Prostate gland (tissue), 2 donors: ENCODE data around the gene MRTFB. TPM values are rescaled to one million over a fixed set of nuclear protein-coding genes. Genes with fewer than 3 reads are reported as not detected.

ENCODE experiments used
- DNase-seq: peaks from one replicate; pipeline ENCODE4 v3.0.0-alpha.2; 2019; ENCODE audit warnings: low spot score
- H3K27ac ChIP-seq, 2 donors: fragments of 200-600 bp; sonication (generic); 2 replicates each; pipeline ENCODE4 v1.5.1; 2017 to 2019
- H3K27me3 ChIP-seq: fragments of 200-600 bp; sonication (generic); replicated peaks from 2 replicates; pipeline ENCODE4 v1.5.1; 2019; ENCODE audit not compliant: insufficient read depth
- H3K36me3 ChIP-seq, 2 donors: fragments of 200-600 bp; sonication (generic); 1 replicate in 1 of 2; 2 replicates in 1 of 2; pipeline versions ENCODE4 v1.5.1 to v1.8.1; 2017 to 2019
- H3K4me1 ChIP-seq: fragments of 200-600 bp; sonication (generic); replicated peaks from 2 replicates; pipeline ENCODE4 v1.5.1; 2019
- H3K4me3 ChIP-seq, 2 donors: fragments of 200-600 bp; sonication (generic); 2 replicates each; pipeline ENCODE4 v1.5.1; 2017 to 2019
- H3K9me3 ChIP-seq: fragments of 200-600 bp; sonication (generic); 2 replicates; pipeline ENCODE4 v1.5.1; 2017
- POLR2A ChIP-seq: fragments of 450-650 bp; IDR thresholded peaks from one replicate; pipeline ENCODE4 v1.6.1; 2016; ENCODE audit warnings: antibody characterized with exemption, mild to moderate bottlenecking
- POLR2AphosphoS5 ChIP-seq: sonication (generic); formaldehyde crosslinking; IDR thresholded peaks from one replicate; pipeline ENCODE4 v1.6.1; 2017; ENCODE audit warnings: antibody characterized with exemption
- WGBS: methylation state at CpG from one replicate; pipeline ENCODE4 v1.1.5; 2018; 5-methylcytosine and 5-hydroxymethylcytosine counted together
- intact Hi-C: fragments of 100-400 bp; cut with DNase I; formaldehyde crosslinking; loops from one replicate; pipeline ENCODE4 v1.14.2; 2022
- total RNA-seq, 2 donors: library from RNA; depleted of rRNA; stranded (reverse); fragments of >200 nt; gene quantifications; one replicate each; pipeline ENCODE4 v1.1.0, GENCODE V29; 2016
- TF ChIP-seq, protein P1 (sequence below), 4 experiments: fragments of 200-600 bp in 2 of 4; fragments of 450-650 bp in 2 of 4; sonication (generic) in 2 of 4; IDR thresholded peaks; 1 replicate in 3 of 4; 2 replicates in 1 of 4; pipeline ENCODE4 v1.5.1; 2016 to 2019; ENCODE audit warnings: antibody characterized with exemption in 4 of 4, mild to moderate bottlenecking in 2 of 4, moderate library complexity in 2 of 4

Gene MRTFB
- total RNA-seq, 2 donors from 2014 or later, result 46.5 to 102 TPM

DNA sequence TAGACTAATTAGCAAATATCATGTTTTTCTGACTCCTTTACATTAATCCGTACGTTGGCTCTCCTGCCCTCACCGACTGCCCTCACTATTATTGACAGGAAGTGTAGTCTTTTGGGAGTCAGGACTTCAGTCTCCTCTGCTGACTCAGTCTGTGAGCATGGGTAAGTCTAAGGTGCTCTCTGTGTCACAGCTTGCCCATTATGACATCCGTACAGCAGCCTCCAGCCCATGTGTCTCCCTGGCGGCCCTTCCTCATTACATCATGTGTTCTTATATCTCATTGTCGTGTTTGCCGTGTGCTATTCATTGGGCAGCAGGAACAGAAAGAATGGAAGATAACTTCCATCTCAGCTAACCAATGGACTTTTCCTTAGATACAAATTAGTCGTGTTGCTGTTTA is 77.5 kb downstream of the MRTFB start:
- TF ChIP-seq POLR2AphosphoS5, result no peak
- TF ChIP-seq, protein P1, sequence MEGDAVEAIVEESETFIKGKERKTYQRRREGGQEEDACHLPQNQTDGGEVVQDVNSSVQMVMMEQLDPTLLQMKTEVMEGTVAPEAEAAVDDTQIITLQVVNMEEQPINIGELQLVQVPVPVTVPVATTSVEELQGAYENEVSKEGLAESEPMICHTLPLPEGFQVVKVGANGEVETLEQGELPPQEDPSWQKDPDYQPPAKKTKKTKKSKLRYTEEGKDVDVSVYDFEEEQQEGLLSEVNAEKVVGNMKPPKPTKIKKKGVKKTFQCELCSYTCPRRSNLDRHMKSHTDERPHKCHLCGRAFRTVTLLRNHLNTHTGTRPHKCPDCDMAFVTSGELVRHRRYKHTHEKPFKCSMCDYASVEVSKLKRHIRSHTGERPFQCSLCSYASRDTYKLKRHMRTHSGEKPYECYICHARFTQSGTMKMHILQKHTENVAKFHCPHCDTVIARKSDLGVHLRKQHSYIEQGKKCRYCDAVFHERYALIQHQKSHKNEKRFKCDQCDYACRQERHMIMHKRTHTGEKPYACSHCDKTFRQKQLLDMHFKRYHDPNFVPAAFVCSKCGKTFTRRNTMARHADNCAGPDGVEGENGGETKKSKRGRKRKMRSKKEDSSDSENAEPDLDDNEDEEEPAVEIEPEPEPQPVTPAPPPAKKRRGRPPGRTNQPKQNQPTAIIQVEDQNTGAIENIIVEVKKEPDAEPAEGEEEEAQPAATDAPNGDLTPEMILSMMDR (IDR thresholded peaks at IDR 0.05), result no peak
- no peak for TF ChIP-seq POLR2A
- intact Hi-C loops, result no loop called here
- no peak overlapping the region for H3K27ac ChIP-seq
- no peaks in the 10 kb centered on the region for H3K4me1 ChIP-seq
- no peak overlapping the region for H3K4me3 ChIP-seq
- H3K27me3 ChIP-seq, result no peaks in the 10 kb centered on the region
- no peak for DNase-seq
- H3K36me3 ChIP-seq, result no peaks in the 10 kb centered on the region
- 92% methylated on average over 8 of the region's 8 CpGs for WGBS
- no peaks in the 10 kb centered on the region for H3K9me3 ChIP-seq

GRCh38 chr16:14150796-14151195 is 79.7 kb downstream of the MRTFB start:
- no peaks in the 10 kb centered on the region for H3K4me1 ChIP-seq
- H3K36me3 ChIP-seq, result no peaks in the 10 kb centered on the region
- DNase-seq, result no peak
- no peaks in the 10 kb centered on the region for H3K27me3 ChIP-seq
- 94% methylated on average over 5 of the region's 5 CpGs for WGBS
- TF ChIP-seq POLR2AphosphoS5, result no peak
- no peak for TF ChIP-seq POLR2A
- TF ChIP-seq, protein P1 (IDR thresholded peaks at IDR 0.05), result no peak
- intact Hi-C loops, result no loop called here
- no peaks in the 10 kb centered on the region for H3K9me3 ChIP-seq
- H3K4me3 ChIP-seq, result no peak overlapping the region
- H3K27ac ChIP-seq, result no peak overlapping the region

DNA sequence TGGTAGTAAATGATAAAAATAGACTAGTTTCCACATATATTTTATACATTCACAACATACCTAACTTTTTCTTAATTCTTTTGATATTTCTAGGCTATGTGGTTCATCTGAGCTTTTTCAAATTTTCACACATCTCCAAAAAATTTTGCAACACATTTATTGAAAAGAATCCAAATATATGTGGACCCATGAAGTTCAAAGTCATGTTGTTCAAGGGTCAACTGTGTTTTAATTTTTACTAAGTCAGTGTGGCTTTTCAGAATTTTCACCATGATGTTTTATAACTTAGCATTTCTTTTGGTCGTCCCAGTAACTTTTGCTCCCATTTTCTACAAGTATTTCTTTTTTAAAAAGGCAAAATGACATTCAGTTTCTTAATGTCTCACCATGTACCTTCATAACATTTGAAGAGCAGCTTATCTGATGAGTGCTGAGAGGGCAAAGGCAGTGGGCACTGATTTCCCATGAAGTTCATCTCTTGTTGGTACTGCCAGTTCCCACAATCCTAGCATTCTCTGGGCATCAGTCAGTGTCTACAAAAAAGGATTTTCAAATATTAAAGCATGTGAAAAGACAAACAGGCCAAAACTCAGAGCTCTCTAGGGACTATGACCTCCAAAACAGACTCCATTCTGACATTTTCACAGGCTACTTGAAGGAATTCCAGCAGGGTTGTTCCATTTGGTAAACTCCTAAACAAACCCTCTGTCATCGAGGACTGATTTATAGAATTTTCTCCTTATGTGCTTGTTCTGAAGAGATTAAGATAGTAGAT is 80.3 kb downstream of the MRTFB start:
- Histone ChIP-seq H3K36me3 (no peaks in the 10 kb centered on the region), H3K9me3 (no peaks in the 10 kb centered on the region), H3K27ac (peak overlapping the region in 1 of 2 donors; percentile 19), H3K27me3 (no peaks in the 10 kb centered on the region), H3K4me3 (no peak overlapping the region), H3K4me1 (no peaks in the 10 kb centered on the region)
- TF ChIP-seq, protein P1 (IDR thresholded peaks at IDR 0.05), result no peak
- no peak for TF ChIP-seq POLR2A
- peak; percentile 60 for TF ChIP-seq POLR2AphosphoS5
- intact Hi-C loops, result no loop called here
- 38% methylated on average over 2 of the region's 2 CpGs for whole genome bisulfite sequencing
- peak; percentile 11 for DNase-seq

DNA sequence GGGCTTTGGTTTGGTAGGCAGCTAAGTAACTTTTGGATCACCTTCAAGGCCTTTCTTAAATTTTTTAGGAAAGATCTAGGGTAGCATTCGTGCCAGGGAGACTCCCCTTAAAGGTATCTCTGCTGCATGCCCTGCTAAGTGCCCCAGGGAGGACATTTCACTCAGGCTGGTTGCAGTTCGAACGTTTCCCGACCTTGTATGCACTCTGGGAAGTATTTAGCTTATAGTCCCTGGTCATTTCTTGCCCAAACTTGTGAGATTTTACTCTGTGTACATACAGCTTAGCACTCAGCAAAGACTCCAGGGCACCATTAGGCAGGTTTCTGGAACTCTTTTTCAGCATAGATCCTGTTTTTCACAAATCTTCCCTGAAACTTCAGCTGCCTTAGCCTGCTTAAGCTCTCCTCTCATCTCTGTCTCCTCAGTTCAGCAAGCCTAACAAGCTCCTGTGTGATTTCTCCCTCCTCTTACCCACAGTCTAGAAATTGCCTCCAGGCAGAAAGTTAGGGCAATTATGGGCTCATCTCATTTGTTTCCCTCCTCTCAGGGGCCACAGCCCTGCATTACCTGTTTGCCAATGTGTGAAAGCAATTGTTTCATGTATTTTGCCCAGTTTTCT is 84.6 kb downstream of the MRTFB start:
- DNase-seq, result peak; percentile 42
- intact Hi-C loops, result no loop called here
- no peaks in the 10 kb centered on the region for H3K4me1 ChIP-seq
- H3K27me3 ChIP-seq, result no peaks in the 10 kb centered on the region
- TF ChIP-seq POLR2AphosphoS5, result peak; percentile 25
- no peak for TF ChIP-seq POLR2A
- peak overlapping the region; percentile 41 to 48 for H3K27ac ChIP-seq
- no peaks in the 10 kb centered on the region for H3K36me3 ChIP-seq
- no peaks in the 10 kb centered on the region for H3K9me3 ChIP-seq
- H3K4me3 ChIP-seq, result no peak overlapping the region
- 20% methylated on average over 4 of the region's 4 CpGs for WGBS

DNA sequence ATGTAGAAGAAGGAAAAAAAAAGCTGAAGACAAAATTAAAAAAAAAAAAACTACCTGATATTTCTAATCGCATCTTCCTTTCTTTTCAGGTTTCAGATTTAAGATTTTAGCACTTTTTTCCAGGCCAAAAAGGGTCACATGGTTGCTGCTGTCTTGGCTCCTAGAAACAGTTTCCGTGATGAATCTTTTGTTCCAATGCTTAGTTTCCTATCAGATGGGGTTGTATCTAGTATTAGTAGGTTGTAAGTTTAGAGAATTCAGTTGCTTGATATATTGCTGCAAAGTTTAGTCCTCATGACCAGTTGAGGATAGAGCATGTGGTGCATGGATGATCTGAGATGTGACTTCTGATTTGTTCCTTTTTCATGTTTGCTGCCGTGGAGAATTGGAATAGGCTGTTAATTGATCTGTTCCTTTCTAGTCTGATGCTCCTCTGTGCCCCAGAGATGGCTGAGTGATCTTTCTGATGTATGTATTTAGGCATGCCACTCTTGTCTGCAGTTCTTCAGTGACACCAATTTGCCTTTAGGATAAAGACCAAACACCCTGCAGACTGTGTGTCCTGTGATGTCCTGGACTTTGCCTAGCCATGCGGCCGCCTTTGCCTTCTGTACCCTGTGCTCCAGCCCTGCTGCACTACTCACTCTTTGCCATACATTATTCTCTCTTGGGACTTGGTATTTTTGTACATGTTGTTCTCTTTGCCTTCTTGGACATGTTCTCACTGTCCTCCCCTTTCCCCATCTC is 94.0 kb downstream of the MRTFB start:
- no peaks in the 10 kb centered on the region for H3K27me3 ChIP-seq
- no peak overlapping the region for H3K27ac ChIP-seq
- H3K4me1 ChIP-seq, result no peaks in the 10 kb centered on the region
- no peaks in the 10 kb centered on the region for H3K36me3 ChIP-seq
- intact Hi-C loops, result no loop called here
- TF ChIP-seq, protein P1 (IDR thresholded peaks at IDR 0.05), result no peak
- TF ChIP-seq POLR2AphosphoS5 (no peak), POLR2A (no peak)
- no peak for DNase-seq
- H3K9me3 ChIP-seq, result no peaks in the 10 kb centered on the region
- H3K4me3 ChIP-seq, result no peak overlapping the region
- WGBS, result 79% methylated on average over 5 of the region's 5 CpGs
